Bronchial epithelial cell (primary cell): ENCODE data around the gene ZNFX1. TPM values are rescaled to one million over a fixed set of nuclear protein-coding genes. Genes with fewer than 3 reads are reported as not detected.

Experiments
- DNase-seq: peaks from one replicate; pipeline ENCODE4 v3.0.0-alpha.2; 2010; ENCODE audit warnings: low read depth
- FAIRE-seq: peaks from 2 replicates; lab custom pipeline; 2011; peaks lifted over from hg19 to GRCh38; lab: Jason Lieb, UNC
- H3K27me3 ChIP-seq: 2 replicates; pipeline ENCODE4 v1.5.1; 2011; ENCODE audit warnings: low read length; ENCODE audit not compliant: control insufficient read depth, insufficient read depth
- H3K36me3 ChIP-seq: 2 replicates; pipeline ENCODE4 v1.5.1; 2011; ENCODE audit warnings: low read length; ENCODE audit not compliant: control insufficient read depth, insufficient read depth
- H3K4me3 ChIP-seq: 2 replicates; pipeline ENCODE4 v1.5.1; 2011; ENCODE audit warnings: mild to moderate bottlenecking, low read depth, low read length, control low read depth
- total RNA-seq: library from RNA; depleted of rRNA; stranded (reverse); fragments of >200 nt; gene quantifications from 2 replicates; pipeline ENCODE4 v1.2.1, GENCODE V29; 2014
- TF ChIP-seq, protein P1 (sequence below): IDR thresholded peaks from 2 replicates; pipeline ENCODE4 v1.5.1; 2011; ENCODE audit warnings: mild to moderate bottlenecking, moderate library complexity, low read length, control low read depth, inconsistent platforms; ENCODE audit not compliant: insufficient read depth, severe bottlenecking

Gene ZNFX1
- total RNA-seq, 1 donor from 2014 or later = 12.4 TPM

DNA sequence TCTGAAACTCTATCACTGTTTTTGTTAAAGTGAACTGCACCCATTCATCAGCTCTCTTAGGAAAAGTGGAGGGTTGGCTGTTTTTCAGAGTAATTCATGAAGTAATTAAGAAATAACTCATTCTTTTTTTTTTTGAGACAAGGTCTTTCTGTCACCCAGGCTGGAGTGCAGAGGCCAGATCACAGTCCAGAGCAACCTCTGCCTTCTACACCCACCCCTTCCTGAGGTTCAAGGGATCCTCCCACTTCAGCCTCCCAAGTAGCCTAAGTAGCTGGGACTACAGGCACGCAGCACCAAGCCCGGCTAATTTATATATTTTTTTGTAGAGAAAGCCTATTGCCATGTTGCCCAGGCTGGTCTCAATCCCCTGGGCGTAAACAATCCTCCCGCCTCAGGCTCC, 2.6 kb downstream of the ZNFX1 start:
- peaks cover 25% of the 10 kb centered on the region for H3K36me3 ChIP-seq
- no peak overlapping the region for H3K4me3 ChIP-seq
- no peak for FAIRE-seq

DNA sequence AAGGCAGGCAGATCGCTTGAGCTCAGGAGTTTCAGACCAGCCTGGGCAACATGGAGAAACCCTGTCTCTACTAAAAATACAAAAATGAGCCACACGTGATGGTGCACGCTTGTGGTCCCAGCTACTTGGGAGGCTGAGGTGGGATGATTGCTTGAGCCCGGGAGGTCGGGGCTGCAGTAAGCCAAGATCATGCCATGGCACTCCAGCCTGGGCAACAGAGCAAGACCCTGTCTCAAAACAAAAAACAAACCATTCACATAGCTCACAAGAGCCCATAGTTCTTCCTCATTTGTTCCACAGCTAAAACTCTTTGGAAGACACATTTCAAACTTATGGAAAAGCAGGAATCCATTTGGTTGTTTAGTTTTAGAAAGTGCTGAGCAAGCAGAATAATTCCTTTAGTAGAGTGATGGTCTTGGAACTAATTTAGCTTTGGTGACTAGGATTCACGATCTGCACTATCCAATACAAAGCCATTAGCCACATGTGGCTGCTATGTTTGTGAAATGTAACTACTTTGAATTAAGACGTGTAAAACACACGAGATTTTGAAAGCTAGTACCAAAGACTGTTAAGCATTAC, 4.1 kb downstream of the ZNFX1 start:
- H3K4me3 ChIP-seq = no peak overlapping the region
- DNase-seq = no peak
- no peak for FAIRE-seq
- TF ChIP-seq, protein P1, sequence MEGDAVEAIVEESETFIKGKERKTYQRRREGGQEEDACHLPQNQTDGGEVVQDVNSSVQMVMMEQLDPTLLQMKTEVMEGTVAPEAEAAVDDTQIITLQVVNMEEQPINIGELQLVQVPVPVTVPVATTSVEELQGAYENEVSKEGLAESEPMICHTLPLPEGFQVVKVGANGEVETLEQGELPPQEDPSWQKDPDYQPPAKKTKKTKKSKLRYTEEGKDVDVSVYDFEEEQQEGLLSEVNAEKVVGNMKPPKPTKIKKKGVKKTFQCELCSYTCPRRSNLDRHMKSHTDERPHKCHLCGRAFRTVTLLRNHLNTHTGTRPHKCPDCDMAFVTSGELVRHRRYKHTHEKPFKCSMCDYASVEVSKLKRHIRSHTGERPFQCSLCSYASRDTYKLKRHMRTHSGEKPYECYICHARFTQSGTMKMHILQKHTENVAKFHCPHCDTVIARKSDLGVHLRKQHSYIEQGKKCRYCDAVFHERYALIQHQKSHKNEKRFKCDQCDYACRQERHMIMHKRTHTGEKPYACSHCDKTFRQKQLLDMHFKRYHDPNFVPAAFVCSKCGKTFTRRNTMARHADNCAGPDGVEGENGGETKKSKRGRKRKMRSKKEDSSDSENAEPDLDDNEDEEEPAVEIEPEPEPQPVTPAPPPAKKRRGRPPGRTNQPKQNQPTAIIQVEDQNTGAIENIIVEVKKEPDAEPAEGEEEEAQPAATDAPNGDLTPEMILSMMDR = no peak
- peaks cover 18% of the 10 kb centered on the region for H3K36me3 ChIP-seq
- H3K27me3 ChIP-seq = no peaks in the 10 kb centered on the region

More for the DNA sequence above, 2.6 kb downstream of the ZNFX1 start:
- DNase-seq = no peak
- no peaks in the 10 kb centered on the region for H3K27me3 ChIP-seq
- TF ChIP-seq, protein P1 = no peak

DNA sequence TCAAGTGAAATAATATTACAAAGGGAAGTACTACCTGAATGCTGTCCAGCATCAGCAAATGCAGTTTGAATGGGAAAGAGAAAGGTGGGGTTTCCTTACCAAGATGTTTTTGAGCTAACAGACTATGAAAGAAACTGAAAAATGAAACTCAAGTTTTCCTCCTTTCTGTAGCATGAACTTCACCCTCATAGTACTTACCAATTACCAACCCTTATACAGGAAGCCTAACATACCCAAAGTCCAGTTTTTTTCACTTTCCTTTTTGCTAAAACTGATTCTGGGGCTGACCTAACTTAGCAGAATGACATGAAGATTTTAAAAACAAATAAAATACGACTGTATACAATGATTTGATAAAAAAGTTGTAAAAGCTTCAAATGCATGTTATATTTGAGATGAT, 5.2 kb downstream of the ZNFX1 start:
- peaks cover 19% of the 10 kb centered on the region for H3K36me3 ChIP-seq
- FAIRE-seq = no peak

DNA sequence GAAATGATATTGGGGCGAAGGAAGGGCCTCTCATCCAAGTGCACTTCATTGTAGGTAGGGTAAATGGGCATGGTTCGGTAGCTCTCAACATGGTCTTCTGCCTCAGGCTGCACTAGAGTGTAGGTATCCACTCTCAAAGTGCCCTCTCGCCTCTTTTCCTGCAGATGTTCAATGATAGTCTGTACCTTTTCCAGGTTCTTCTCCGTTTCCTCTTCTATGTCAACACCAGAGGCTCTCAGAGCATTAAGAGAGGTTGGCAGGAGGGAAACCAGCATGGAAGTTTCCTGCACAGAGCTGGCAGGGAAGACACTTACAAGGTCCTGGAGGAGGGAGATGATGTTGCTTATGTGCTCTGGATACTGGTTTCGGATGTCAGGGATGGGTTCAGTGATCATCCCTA, 7.1 kb downstream of the ZNFX1 start:
- H3K27me3 ChIP-seq = no peaks in the 10 kb centered on the region
- TF ChIP-seq, protein P1 = no peak
- H3K36me3 ChIP-seq = peaks cover 22% of the 10 kb centered on the region
- H3K4me3 ChIP-seq = no peak overlapping the region
- FAIRE-seq = no peak
- no peak for DNase-seq

More for the DNA sequence above, 5.2 kb downstream of the ZNFX1 start:
- H3K4me3 ChIP-seq = no peak overlapping the region
- no peak for DNase-seq
- H3K27me3 ChIP-seq = no peaks in the 10 kb centered on the region
- TF ChIP-seq, protein P1 = no peak

DNA sequence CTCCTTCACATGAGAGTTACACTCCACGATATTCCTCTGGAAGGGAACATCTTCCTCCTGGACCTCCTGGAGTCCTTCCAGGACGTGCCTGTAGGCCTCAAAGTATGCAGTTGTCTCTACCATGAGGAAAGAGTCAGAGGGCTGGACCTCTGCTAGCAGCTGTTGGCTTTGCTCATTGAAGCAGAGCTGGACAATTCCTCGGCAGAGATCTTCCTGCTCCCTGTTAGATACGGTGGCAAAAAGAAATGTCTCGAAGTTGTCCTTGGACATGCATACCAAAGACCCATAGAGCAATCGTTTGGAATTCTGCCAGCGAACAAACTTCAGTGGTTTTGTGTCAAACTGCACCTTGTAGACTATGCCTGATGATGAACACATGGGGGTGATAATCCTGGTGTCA, 7.7 kb downstream of the ZNFX1 start:
- Histone ChIP-seq H3K4me3 (no peak overlapping the region), H3K27me3 (no peaks in the 10 kb centered on the region), H3K36me3 (peaks cover 19% of the 10 kb centered on the region)
- TF ChIP-seq, protein P1 = no peak
- FAIRE-seq (no peak), DNase-seq (no peak)
